HCT116 (cell line): ENCODE results near the gene CELA3A. TPM values are rescaled to one million over a fixed set of nuclear protein-coding genes. Genes with fewer than 3 reads are reported as not detected.
"Not testable (repeated sequence)": the region's sequence is repeated elsewhere in the genome, so short reads cannot be mapped to it uniquely, and the experiment has no call there.

Experiments used
- ATAC-seq: fragments of 200-7000 bp; cut with Tn5 transposase; 2 replicates; pipeline ENCODE4 v1.9.1; 2020; ENCODE audit warnings: mild to moderate bottlenecking, moderate library complexity
- BruUV-seq: library from RNA; stranded (reverse); fragments of 400-500 nt; replicated peaks from 2 replicates; lab custom pipeline; 2021; lab: Mats Ljungman, UMichigan
- CTCF ChIA-PET: fragments of 300-600 bp; sonication (Branson Sonifier 250); formaldehyde crosslinking; loops from one replicate; lab custom pipeline; 2021; ENCODE audit warnings: antibody characterized with exemption; lab: Charles Lee
- POLR2A ChIA-PET: fragments of 300-600, 350-600 bp; sonication (Branson Sonifier 250); formaldehyde crosslinking; loops from one replicate; lab custom pipeline; 2021; ENCODE audit warnings: antibody characterized with exemption; lab: Charles Lee
- RAD21 ChIA-PET, 2 experiments: fragments of 300-600 bp; sonication (Branson Sonifier 250); formaldehyde crosslinking; loops; one replicate each; lab custom pipeline; 2023; ENCODE audit warnings: low total read pairs in 2 of 2; ENCODE audit not compliant: uncharacterized antibody in 2 of 2, unreplicated experiment in 2 of 2, low non-redundant PET in 1 of 2; lab: Charles Lee
- DNase-seq: peaks from one replicate; pipeline ENCODE4 v3.0.0-alpha.2; 2010; ENCODE audit warnings: low read depth, low spot score
- H2AFZ ChIP-seq: fragments of 200-600 bp; shearing (Covaris generic), sonication (generic); 2 replicates; pipeline ENCODE4 v1.6.1; 2017; ENCODE audit warnings: low read depth, mixed run types, mixed read lengths, antibody characterized with exemption, low read length; ENCODE audit not compliant: poor library complexity, severe bottlenecking
- H3K27ac ChIP-seq: 2 replicates; pipeline ENCODE4 v1.5.1; 2012; ENCODE audit warnings: low read depth, low read length
- H3K27me3 ChIP-seq: fragments of 200-600 bp; sonication (generic); 2 replicates; pipeline ENCODE4 v1.6.1; 2016; ENCODE audit warnings: mixed run types, low read length, mixed read lengths; ENCODE audit not compliant: insufficient read depth
- H3K36me3 ChIP-seq, 2 experiments: fragments of 200-500 bp in 1 of 2; fragments of 200-600 bp in 1 of 2; sonication (Bioruptor generic) in 1 of 2; sonication (generic) in 1 of 2; 2 replicates each; pipeline versions ENCODE4 v1.5.1 to v1.6.1; 2014 to 2016; ENCODE audit warnings: low read length in 2 of 2, inconsistent platforms in 1 of 2, mixed read lengths in 1 of 2, mixed run types in 1 of 2; ENCODE audit not compliant: insufficient read depth in 2 of 2, control insufficient read depth in 1 of 2
- H3K4me1 ChIP-seq, 2 experiments: fragments of 200-600 bp in 1 of 2; sonication (generic) in 1 of 2; 2 replicates each; pipeline versions ENCODE4 v1.5.1 to v1.6.1; 2012 to 2017; ENCODE audit warnings: low read length in 2 of 2, inconsistent platforms in 1 of 2, mild to moderate bottlenecking in 1 of 2, mixed read lengths in 1 of 2, mixed run types in 1 of 2, moderate library complexity in 1 of 2; ENCODE audit not compliant: insufficient read depth in 2 of 2, control insufficient read depth in 1 of 2
- H3K4me2 ChIP-seq: fragments of 200-600 bp; sonication (generic); 2 replicates; pipeline ENCODE4 v1.6.1; 2017; ENCODE audit warnings: mixed run types, low read length, mixed read lengths
- H3K4me3 ChIP-seq, 2 experiments: fragments of 200-600 bp in 1 of 2; sonication (generic) in 1 of 2; replicated peaks in 1 of 2; 2 replicates each; pipeline ENCODE4 v1.5.1; 2011 to 2016; ENCODE audit warnings: low read length in 2 of 2, control low read depth in 1 of 2, low read depth in 1 of 2, mild to moderate bottlenecking in 1 of 2, mixed read lengths in 1 of 2, mixed run types in 1 of 2
- H3K79me2 ChIP-seq: fragments of 200-600 bp; sonication (generic); 2 replicates; pipeline ENCODE4 v1.6.1; 2017; ENCODE audit warnings: mild to moderate bottlenecking, mixed run types, low read length, moderate library complexity, mixed read lengths; ENCODE audit not compliant: insufficient read depth
- H3K9ac ChIP-seq: fragments of 200-600 bp; sonication (generic); 2 replicates; pipeline ENCODE4 v1.6.1; 2016; ENCODE audit warnings: low read length, mixed read lengths
- H3K9me2 ChIP-seq: fragments of 200-600 bp; sonication (generic), shearing (Covaris generic); 2 replicates; pipeline ENCODE4 v1.6.1; 2017; ENCODE audit warnings: mixed run types, mild to moderate bottlenecking, moderate library complexity; ENCODE audit not compliant: insufficient read depth
- H3K9me3 ChIP-seq, 2 experiments: fragments of 200-500 bp in 1 of 2; fragments of 200-600 bp in 1 of 2; sonication (Bioruptor generic) in 1 of 2; sonication (generic) in 1 of 2; 2 replicates each; pipeline ENCODE4 v1.6.1; 2014 to 2017; ENCODE audit warnings: low read length in 2 of 2, mixed read lengths in 2 of 2, inconsistent platforms in 1 of 2, low read depth in 1 of 2, mild to moderate bottlenecking in 1 of 2, mixed run types in 1 of 2, moderate library complexity in 1 of 2; ENCODE audit not compliant: control insufficient read depth in 1 of 2, insufficient read depth in 1 of 2
- H4K20me1 ChIP-seq: fragments of 200-600 bp; sonication (generic), shearing (Covaris generic); 2 replicates; pipeline ENCODE4 v1.6.1; 2017; ENCODE audit warnings: mixed run types, mild to moderate bottlenecking, moderate library complexity; ENCODE audit not compliant: insufficient read depth
- FOSL1 ChIP-seq: IDR thresholded peaks from 2 replicates; pipeline ENCODE4 v1.6.1; 2012; ENCODE audit warnings: low read depth
- POLR2AphosphoS5 ChIP-seq: IDR thresholded peaks from 2 replicates; pipeline ENCODE4 v1.6.1; 2011; ENCODE audit warnings: mild to moderate bottlenecking, low read depth, low read length, moderate library complexity
- RAD21 ChIP-seq: IDR thresholded peaks from 2 replicates; pipeline ENCODE4 v1.6.1; 2012; ENCODE audit warnings: low read depth, mild to moderate bottlenecking
- SRF ChIP-seq: IDR thresholded peaks from 2 replicates; pipeline ENCODE4 v1.6.1; 2012; ENCODE audit warnings: low read depth
- ZBTB33 ChIP-seq: IDR thresholded peaks from 2 replicates; pipeline ENCODE4 v1.6.1; 2011; ENCODE audit warnings: mild to moderate bottlenecking, low read length, moderate library complexity; ENCODE audit not compliant: insufficient replicate concordance; ENCODE audit errors: extremely low read depth
- ZNF274 ChIP-seq: fragments of 200-500 bp; sonication (Bioruptor generic); IDR thresholded peaks from 2 replicates; pipeline ENCODE4 v1.6.1; 2014; ENCODE audit warnings: mild to moderate bottlenecking, low read depth, low read length, inconsistent platforms
- intact Hi-C: fragments of 100-400 bp; cut with micrococcal nuclease; formaldehyde crosslinking; loops from 2 replicates; pipeline ENCODE4 v1.10.0; 2022
- total RNA-seq: library from RNA; stranded (reverse); gene quantifications from one replicate; pipeline ENCODE4 v1.2.1, GENCODE V29; 2021; ENCODE audit not compliant: unreplicated experiment

CELA3A gene
- total RNA-seq, 1 experiment from 2014 or later: 9.0 TPM

DNA sequence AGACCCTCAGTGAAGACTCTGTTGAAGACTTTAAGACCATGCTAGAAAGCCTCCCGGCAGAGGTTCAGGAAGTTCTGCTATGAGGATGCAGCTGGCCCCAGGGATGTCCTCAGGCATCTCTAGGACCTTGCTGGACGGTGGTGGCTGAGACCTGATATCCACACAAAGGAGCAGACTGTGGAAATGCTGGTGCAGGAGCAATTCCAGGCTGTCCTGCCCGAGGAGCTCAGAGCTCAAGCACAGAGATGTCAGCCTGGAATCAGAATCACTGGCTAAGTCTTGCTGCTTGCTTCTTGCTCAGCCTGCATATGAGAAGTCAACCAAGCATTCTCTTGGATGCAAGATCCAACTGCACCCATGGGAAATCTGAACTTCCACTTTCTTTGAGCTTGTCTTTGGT, 29.0 kb downstream of the CELA3A start:
- POLR2A ChIA-PET: no interaction called here

DNA sequence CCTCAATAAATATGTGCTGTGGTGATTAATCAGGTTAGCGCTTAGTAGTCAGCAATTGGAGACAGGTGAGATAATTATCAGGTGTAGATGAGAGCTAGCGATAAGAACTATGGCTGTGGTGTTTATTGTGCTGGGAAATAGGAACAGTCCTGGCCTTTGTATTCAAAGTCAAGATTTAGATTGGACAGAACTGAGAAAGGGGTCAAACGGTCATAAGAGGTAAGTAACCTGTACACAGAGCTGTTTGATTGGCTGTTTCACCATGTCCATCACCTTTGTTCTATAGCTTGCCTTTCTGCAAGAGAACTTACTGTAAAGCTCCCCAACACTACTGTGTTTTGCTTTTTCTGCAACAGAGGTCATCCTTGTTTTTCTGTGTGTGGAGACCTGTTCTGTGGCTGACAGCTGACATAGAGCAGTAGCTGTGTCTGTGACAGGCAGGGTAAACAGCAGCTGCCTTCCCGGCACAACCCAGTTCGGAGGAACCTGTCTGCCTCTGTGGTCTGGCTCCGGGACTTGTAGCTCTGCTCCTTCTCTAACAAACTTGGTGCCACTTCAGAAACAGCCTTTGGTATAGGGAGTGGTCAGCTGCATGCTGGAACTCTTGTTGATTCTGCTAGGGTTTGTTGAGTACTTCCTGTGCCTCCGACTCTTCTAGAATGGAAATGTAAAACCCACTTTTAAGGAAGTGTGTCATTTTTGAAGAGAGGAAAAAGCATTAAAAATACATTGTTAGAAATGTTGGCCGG, 29.9 kb downstream of the CELA3A start:
- no peak for DNase-seq
- Histone ChIP-seq H3K9me2 (no peaks in the 10 kb centered on the region), H3K4me2 (no peak overlapping the region), H3K36me3 (no peaks in the 10 kb centered on the region), H3K4me1 (peaks cover 2 to 5% of the 10 kb centered on the region in 2 experiments; a peak in 3 of 4 replicates), H3K79me2 (peaks cover 3% of the 10 kb centered on the region; the same call in 1 of the 2 replicates), H3K4me3 (no peak overlapping the region), H3K27me3 (no peaks in the 10 kb centered on the region), H3K27ac (no peak overlapping the region), H4K20me1 (no peaks in the 10 kb centered on the region), H2AFZ (no peak overlapping the region), H3K9ac (no peak overlapping the region)
- BruUV-seq: no TSS peak
- RAD21 ChIA-PET: no interaction called here
- ATAC-seq: no peak
- intact Hi-C loops: no loop called here
- CTCF ChIA-PET: no interaction called here
- no peak for TF ChIP-seq SRF
- no peak for TF ChIP-seq POLR2AphosphoS5
- no peak for TF ChIP-seq FOSL1
- no peak for TF ChIP-seq RAD21
- no peak for TF ChIP-seq ZNF274
- no peak for TF ChIP-seq ZBTB33
- TF ChIP-seq, all 23 proteins: peak for 0
- no peaks in the 10 kb centered on the region for H3K9me3 ChIP-seq
- POLR2A ChIA-PET: no interaction called here

More for the DNA sequence above, 29.0 kb downstream of the CELA3A start:
- ChIA-PET RAD21 (interaction anchor here in 1 of 2 experiments (0.7 kb wide), 1 partner anchor 459 kb away, joined by 3 read pairs; no protein-coding TSS in a partner anchor), CTCF (no interaction called here)
- no peak for DNase-seq
- Histone ChIP-seq H3K79me2 (peaks cover 8% of the 10 kb centered on the region; the same call in 1 of the 2 replicates), H3K9ac (no peak overlapping the region), H3K36me3 (no peaks in the 10 kb centered on the region), H3K27me3 (no peaks in the 10 kb centered on the region), H3K9me3 (no peaks in the 10 kb centered on the region), H3K4me1 (peaks cover 2 to 8% of the 10 kb centered on the region in 2 experiments; a peak in 3 of 4 replicates), H3K4me2 (no peak overlapping the region), H4K20me1 (no peaks in the 10 kb centered on the region), H2AFZ (no peak overlapping the region), H3K4me3 (no peak overlapping the region), H3K9me2 (no peaks in the 10 kb centered on the region), H3K27ac (no peak overlapping the region)
- intact Hi-C loops: no loop called here
- BruUV-seq: no TSS peak
- no peak for ATAC-seq
- no peak for TF ChIP-seq POLR2AphosphoS5

DNA sequence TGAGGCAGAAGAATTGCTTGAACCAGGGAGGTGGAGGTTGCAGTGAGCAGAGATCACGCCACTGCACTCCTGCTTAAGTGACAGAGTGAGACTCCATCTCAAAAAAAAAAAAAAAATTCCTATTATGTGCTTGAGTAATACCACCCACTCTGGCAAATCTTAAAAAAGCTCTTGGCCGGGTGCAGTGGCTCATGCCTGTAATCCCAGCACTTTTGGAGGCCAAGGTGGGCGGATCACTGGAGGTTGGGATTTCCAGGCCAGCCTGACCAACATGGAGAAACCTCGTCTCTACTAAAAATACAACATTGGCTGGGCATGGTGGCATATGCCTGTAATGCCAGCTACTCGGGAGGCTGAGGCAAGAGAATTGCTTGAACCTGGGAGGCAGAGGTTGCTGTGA, 33.4 kb downstream of the CELA3A start:
- H3K9me3 ChIP-seq, H3K36me3 ChIP-seq, intact Hi-C loops, H2AFZ ChIP-seq, H3K27ac ChIP-seq, BruUV-seq, DNase-seq, RAD21 ChIA-PET, H3K9me2 ChIP-seq, H3K9ac ChIP-seq, POLR2A ChIA-PET, H3K4me2 ChIP-seq, H3K79me2 ChIP-seq, ATAC-seq, H3K27me3 ChIP-seq, H4K20me1 ChIP-seq, H3K4me3 ChIP-seq: not testable (repeated sequence)
- peaks cover 0 to 10% of the 10 kb centered on the region in 2 experiments; a peak in 2 of 4 replicates for H3K4me1 ChIP-seq
- CTCF ChIA-PET: interaction anchor here (1.8 kb wide), 1 partner anchor 382 kb away, joined by 3 read pairs; no protein-coding TSS in a partner anchor
